Kidney (tissue), 14 donors: ENCODE results near the gene ESYT2. TPM values are rescaled to one million over a fixed set of nuclear protein-coding genes. Genes with fewer than 3 reads are reported as not detected.

Experiments used
- DNase-seq, 5 donors: peaks; one replicate each; pipeline ENCODE4 v3.0.0-alpha.2; 2013 to 2020
- FAIRE-seq: peaks from 2 replicates; lab custom pipeline; 2012; peaks lifted over from hg19 to GRCh38; lab: Jason Lieb, UNC
- H3K27ac ChIP-seq, 2 donors: one replicate each; pipeline ENCODE4 v1.7.0; 2013; ENCODE audit warnings: low read depth in 2 of 2, low read length in 2 of 2, inconsistent platforms in 1 of 2
- H3K27me3 ChIP-seq: one replicate; pipeline ENCODE4 v1.7.1; 2013; ENCODE audit warnings: low read length, inconsistent platforms; ENCODE audit not compliant: control insufficient read depth, insufficient read depth
- H3K36me3 ChIP-seq, 3 donors: one replicate each; pipeline versions ENCODE4 v1.7.0 to v1.7.1; 2013; ENCODE audit warnings: low read length in 3 of 3, control low read depth in 1 of 3, inconsistent platforms in 1 of 3; ENCODE audit not compliant: insufficient read depth in 3 of 3, control insufficient read depth in 2 of 3
- H3K4me1 ChIP-seq, 3 donors: one replicate each; pipeline versions ENCODE4 v1.7.0 to v1.7.1; 2013; ENCODE audit warnings: low read length in 3 of 3, inconsistent platforms in 1 of 3, low read depth in 1 of 3; ENCODE audit not compliant: control insufficient read depth in 2 of 3, insufficient read depth in 2 of 3
- H3K4me3 ChIP-seq, 3 donors: one replicate each; pipeline versions ENCODE4 v1.7.0 to v1.8.1; 2013; ENCODE audit warnings: low read length in 3 of 3, control low read depth in 1 of 3, inconsistent platforms in 1 of 3
- H3K9ac ChIP-seq, 3 donors: one replicate each; pipeline versions ENCODE4 v1.7.0 to v1.7.1; 2013; ENCODE audit warnings: low read length in 3 of 3, control low read depth in 1 of 3, inconsistent platforms in 1 of 3
- H3K9me3 ChIP-seq, 3 donors: one replicate each; pipeline versions ENCODE4 v1.7.0 to v1.7.1; 2013; ENCODE audit warnings: low read length in 3 of 3, control low read depth in 1 of 3, inconsistent platforms in 1 of 3; ENCODE audit not compliant: control insufficient read depth in 2 of 3, insufficient read depth in 1 of 3
- intact Hi-C: fragments of 100-400 bp; cut with DNase I; formaldehyde crosslinking; loops from one replicate; pipeline ENCODE4 v1.11.1; 2022
- polyA plus RNA-seq: library from polyadenylated mRNA; stranded (reverse); fragments of 350-450 nt; fragmentation: Illumina TruSeq; extraction: RNeasy Lipid Tissue Mini Kit (QIAGEN cat#74804); gene quantifications from one replicate; pipeline ENCODE4 v1.2.3, GENCODE V29; 2014; ENCODE audit warnings: low read depth, low replicate concordance; ENCODE audit not compliant: insufficient read depth
- total RNA-seq: library from RNA; stranded (reverse); fragmentation: NEBNext Ultra II Directional; extraction: Animal tissue kit (Norgen Biotek cat#: 25700); gene quantifications from one replicate; pipeline ENCODE4 v1.2.1, GENCODE V29; 2021
- TF ChIP-seq, protein P1 (sequence below): IDR thresholded peaks from 3 replicates; pipeline ENCODE4 v1.5.1; 2012; ENCODE audit warnings: mild to moderate bottlenecking, moderate library complexity, borderline replicate concordance; ENCODE audit not compliant: insufficient read depth; ENCODE audit errors: extremely low read depth
- donor health status: control.
- donor health status: control.
- donor health status: control.
- donor health status: control.
- donor health status: control.
- donor health status: DM: yes; HTN: yes; CAD: no.
- donor health status: Normal renal cell carcinoma (clear cell type).

Gene ESYT2
- total and polyA plus RNA-seq, 2 donors from 2014 or later = 19.4 to 95.8 TPM

- no peak for FAIRE-seq
Observed at GRCh38 chr7:158694650-158695049, 134.7 kb downstream of the ESYT2 start.

DNA sequence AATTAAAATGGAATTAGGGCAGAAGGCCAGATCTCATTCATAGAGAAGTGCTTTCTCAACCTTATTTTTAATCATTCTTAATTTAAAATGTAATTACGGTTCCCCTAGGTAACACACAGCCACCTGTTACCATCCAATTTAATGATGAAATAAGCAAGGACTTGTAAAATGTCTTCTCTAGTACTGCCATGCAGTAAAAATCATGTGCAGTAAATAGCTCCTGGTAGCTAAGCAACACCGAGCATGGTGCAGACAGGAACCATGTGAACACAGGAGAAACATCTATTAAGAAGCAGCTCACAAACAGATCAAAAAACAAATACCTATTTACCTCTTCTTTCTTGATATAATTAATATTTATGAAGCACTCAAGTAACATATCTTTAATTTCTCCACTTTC, 139.8 kb downstream of the ESYT2 start:
- Histone ChIP-seq H3K27me3 (no peaks in the 10 kb centered on the region), H3K9ac (no peak overlapping the region), H3K27ac (no peak overlapping the region), H3K4me1 (no peaks in the 10 kb centered on the region), H3K9me3 (no peaks in the 10 kb centered on the region), H3K36me3 (no peaks in the 10 kb centered on the region), H3K4me3 (no peak overlapping the region)
- DNase-seq = no peak
- intact Hi-C loops = no loop called here
- TF ChIP-seq, protein P1, sequence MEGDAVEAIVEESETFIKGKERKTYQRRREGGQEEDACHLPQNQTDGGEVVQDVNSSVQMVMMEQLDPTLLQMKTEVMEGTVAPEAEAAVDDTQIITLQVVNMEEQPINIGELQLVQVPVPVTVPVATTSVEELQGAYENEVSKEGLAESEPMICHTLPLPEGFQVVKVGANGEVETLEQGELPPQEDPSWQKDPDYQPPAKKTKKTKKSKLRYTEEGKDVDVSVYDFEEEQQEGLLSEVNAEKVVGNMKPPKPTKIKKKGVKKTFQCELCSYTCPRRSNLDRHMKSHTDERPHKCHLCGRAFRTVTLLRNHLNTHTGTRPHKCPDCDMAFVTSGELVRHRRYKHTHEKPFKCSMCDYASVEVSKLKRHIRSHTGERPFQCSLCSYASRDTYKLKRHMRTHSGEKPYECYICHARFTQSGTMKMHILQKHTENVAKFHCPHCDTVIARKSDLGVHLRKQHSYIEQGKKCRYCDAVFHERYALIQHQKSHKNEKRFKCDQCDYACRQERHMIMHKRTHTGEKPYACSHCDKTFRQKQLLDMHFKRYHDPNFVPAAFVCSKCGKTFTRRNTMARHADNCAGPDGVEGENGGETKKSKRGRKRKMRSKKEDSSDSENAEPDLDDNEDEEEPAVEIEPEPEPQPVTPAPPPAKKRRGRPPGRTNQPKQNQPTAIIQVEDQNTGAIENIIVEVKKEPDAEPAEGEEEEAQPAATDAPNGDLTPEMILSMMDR = no peak
- no peak for FAIRE-seq

More at GRCh38 chr7:158694650-158695049, 134.7 kb downstream of the ESYT2 start:
- no peak overlapping the region for H3K4me3 ChIP-seq
- H3K27ac ChIP-seq = no peak overlapping the region
- H3K36me3 ChIP-seq = no peaks in the 10 kb centered on the region
- H3K27me3 ChIP-seq = no peaks in the 10 kb centered on the region
- intact Hi-C loops = no loop called here
- H3K9me3 ChIP-seq = no peaks in the 10 kb centered on the region
- DNase-seq = no peak
- TF ChIP-seq, protein P1 = no peak
- no peaks in the 10 kb centered on the region for H3K4me1 ChIP-seq
- no peak overlapping the region for H3K9ac ChIP-seq

DNA sequence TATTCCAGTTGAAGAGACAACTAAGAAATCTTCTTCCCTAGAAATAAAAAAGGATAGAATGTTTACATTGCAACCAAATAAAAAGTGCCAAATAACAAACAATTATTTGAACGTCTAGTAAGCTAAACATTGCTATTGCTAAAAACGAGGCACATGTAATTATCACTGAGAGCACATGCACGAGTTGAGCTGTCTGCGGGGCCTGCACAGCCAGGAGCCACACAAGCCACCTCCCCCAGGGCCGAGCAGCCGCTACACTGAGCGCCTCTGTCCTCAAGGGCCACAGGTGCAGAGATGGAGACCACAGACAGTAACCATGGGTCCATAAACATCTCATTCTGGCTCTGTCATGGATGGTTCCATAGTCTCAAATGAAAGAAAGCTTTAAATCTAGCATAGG, 141.9 kb downstream of the ESYT2 start:
- DNase-seq (no peak), FAIRE-seq (no peak)
- Histone ChIP-seq H3K4me3 (no peak overlapping the region), H3K9ac (no peak overlapping the region), H3K27ac (no peak overlapping the region), H3K36me3 (no peaks in the 10 kb centered on the region), H3K27me3 (no peaks in the 10 kb centered on the region), H3K9me3 (no peaks in the 10 kb centered on the region), H3K4me1 (no peaks in the 10 kb centered on the region)
- TF ChIP-seq, protein P1 = no peak
- intact Hi-C loops = no loop called here

GRCh38 chr7:158685693-158686092, 143.6 kb downstream of the ESYT2 start:
- Histone ChIP-seq H3K27me3 (no peaks in the 10 kb centered on the region), H3K4me3 (no peak overlapping the region), H3K9me3 (no peaks in the 10 kb centered on the region), H3K4me1 (no peaks in the 10 kb centered on the region), H3K27ac (no peak overlapping the region), H3K36me3 (no peaks in the 10 kb centered on the region), H3K9ac (no peak overlapping the region)
- FAIRE-seq (no peak), DNase-seq (no peak)
- intact Hi-C loops = no loop called here
- TF ChIP-seq, protein P1 = no peak
